Dermis microvascular lymphatic vessel endothelial cell (primary cell): ENCODE data around the gene UFD1. TPM values are rescaled to one million over a fixed set of nuclear protein-coding genes. Genes with fewer than 3 reads are reported as not detected.

Source experiments
- DNase-seq, 2 donors: peaks; one replicate each; pipeline versions ENCODE4 v3.0.0 to v3.0.0-alpha.2; 2010; ENCODE audit warnings: low read depth in 2 of 2
- total RNA-seq: library from RNA; depleted of rRNA; stranded (reverse); fragments of >200 nt; gene quantifications from 2 replicates; pipeline ENCODE4 v1.2.1, GENCODE V29; 2014

Gene UFD1
- total RNA-seq, 1 donor from 2014 or later = 119 TPM

- DNase-seq = no peak
Observed at GRCh38 chr22:19516378-19517170, 37.6 kb upstream of the UFD1 start.

GRCh38 chr22:19515654-19516377 lies 36.8 kb upstream of the UFD1 start:
- no peak for DNase-seq

GRCh38 chr22:19514831-19515565 lies 36.0 kb upstream of the UFD1 start:
- peak in 1 of 2 donors; percentile 41 for DNase-seq

GRCh38 chr22:19513823-19514222 lies 34.8 kb upstream of the UFD1 start:
- DNase-seq = no peak

GRCh38 chr22:19510919-19511341 lies 31.9 kb upstream of the UFD1 start:
- DNase-seq = no peak

GRCh38 chr22:19509923-19510322 lies 30.9 kb upstream of the UFD1 start:
- DNase-seq = no peak

- no peak for DNase-seq
Observed at GRCh38 chr22:19509191-19509590, 30.2 kb upstream of the UFD1 start.

- no peak for DNase-seq
Observed at GRCh38 chr22:19508024-19508776, 29.2 kb upstream of the UFD1 start.

- no peak for DNase-seq
Observed at GRCh38 chr22:19507534-19507861, 28.5 kb upstream of the UFD1 start.

- DNase-seq = no peak
Observed at GRCh38 chr22:19506212-19506611, 27.2 kb upstream of the UFD1 start.

GRCh38 chr22:19505735-19506126 lies 26.7 kb upstream of the UFD1 start:
- DNase-seq = no peak

GRCh38 chr22:19504900-19505734 lies 26.1 kb upstream of the UFD1 start:
- no peak for DNase-seq

- DNase-seq = no peak
Observed at GRCh38 chr22:19503869-19504268, 24.9 kb upstream of the UFD1 start.

- DNase-seq = no peak
Observed at GRCh38 chr22:19503367-19503766, 24.4 kb upstream of the UFD1 start.

- no peak for DNase-seq
Observed at GRCh38 chr22:19501897-19502447, 23.0 kb upstream of the UFD1 start.

- no peak for DNase-seq
Observed at GRCh38 chr22:19499880-19500242, 20.9 kb upstream of the UFD1 start.

- no peak for DNase-seq
Observed at GRCh38 chr22:19499236-19499879, 20.4 kb upstream of the UFD1 start.

GRCh38 chr22:19498866-19499190 lies 19.8 kb upstream of the UFD1 start:
- DNase-seq = no peak

- no peak for DNase-seq
Observed at GRCh38 chr22:19498154-19498865, 19.3 kb upstream of the UFD1 start.

GRCh38 chr22:19497245-19497644 lies 18.3 kb upstream of the UFD1 start:
- peak in 1 of 2 donors; percentile 88 for DNase-seq
